GM12801 (cell line): ENCODE measurements around the gene ASGR2.

Experiments
- CTCF ChIP-seq: IDR thresholded peaks from one replicate; pipeline ENCODE4 v1.5.1; 2011; ENCODE audit warnings: control low read depth; ENCODE audit not compliant: insufficient read length; ENCODE audit errors: extremely low read depth

Gene ASGR2

DNA sequence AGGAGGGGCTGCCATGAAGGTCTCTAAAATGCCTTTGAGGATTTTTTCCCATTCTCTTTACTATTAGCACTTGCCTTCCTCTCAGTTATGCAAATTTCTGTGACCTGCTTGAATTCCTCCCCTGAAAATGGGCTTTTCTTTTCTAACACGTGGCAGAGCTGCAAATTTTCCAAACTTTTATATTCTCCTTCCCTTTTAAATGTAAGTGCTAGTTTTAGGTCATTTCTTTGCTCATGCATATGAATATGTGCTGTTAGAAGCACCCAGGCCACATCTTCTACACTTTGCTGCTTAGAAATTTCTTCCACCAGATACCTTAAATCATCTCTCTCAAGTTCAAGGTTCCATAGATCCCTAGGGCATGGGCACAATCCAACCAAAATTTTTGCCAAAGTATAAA is 46.4 kb downstream of the ASGR2 start:
- no peak for TF ChIP-seq CTCF

DNA sequence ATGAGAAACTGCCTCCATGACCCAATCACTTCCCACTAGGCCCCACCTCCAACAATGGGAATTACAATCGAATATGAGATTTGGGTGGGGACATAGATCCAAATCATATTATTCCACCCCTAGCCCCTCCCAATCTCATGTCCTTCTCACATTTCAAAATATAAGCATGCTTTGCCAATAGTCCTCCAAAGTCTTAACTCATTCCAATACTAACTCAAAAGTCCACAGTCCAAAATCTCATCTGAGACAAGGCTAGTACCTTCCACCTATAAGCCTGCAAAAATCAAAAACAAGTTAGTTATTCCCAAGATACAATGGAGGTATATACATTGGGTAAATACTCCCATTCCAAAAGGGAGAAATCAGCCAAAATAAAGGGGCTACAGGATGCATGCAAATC is 47.4 kb downstream of the ASGR2 start:
- no peak for TF ChIP-seq CTCF

DNA sequence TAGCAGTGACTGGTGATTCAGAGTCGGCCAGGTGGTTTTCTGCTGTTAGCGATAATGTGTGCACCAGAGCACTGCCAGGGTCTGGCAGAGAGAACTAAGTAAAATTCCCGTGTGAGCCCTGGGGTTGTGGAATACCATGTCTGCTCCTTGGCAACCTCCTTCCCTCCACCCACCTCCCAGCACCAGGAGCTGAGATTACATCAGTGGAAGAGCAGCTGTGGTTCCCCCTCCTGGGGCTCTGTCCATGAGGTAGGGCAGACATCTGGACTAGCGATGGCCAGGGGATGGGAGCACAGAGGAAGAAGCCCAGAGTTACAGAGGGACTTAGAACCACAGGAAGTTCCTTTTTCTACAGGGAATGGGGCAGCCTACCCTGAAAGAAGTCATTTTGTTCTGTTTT is 50.4 kb downstream of the ASGR2 start:
- TF ChIP-seq CTCF, result no peak

DNA sequence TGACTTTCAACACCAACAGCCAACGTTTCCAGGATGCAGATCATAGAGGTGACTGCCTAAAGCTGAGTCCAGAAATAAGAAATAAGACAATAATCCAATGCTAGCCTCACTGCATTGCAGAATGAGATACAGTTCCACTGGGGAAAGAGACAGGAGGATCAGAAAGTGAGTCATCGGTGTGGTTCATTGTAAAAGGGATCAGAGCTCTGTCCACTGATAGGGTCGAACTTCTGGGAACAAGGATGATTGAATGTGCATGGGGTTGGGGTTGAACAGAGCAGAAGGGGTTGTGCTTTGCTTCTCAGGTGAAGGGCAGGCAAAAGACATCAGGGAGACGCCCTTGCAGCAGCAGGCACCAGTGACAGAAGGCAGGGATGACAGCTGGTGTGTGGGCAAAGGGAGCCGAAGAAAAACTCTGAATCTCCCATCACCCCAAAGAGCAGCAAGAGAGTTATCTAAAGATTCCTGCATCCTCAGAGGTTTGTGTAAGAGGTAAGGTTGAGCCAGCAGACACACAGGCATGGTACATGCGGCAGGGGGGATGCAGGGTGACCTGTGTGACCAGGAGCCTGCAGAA is 51.0 kb downstream of the ASGR2 start:
- no peak for TF ChIP-seq CTCF

- TF ChIP-seq CTCF, result no peak
Measured at GRCh38 chr17:7060165-7060891, 54.3 kb downstream of the ASGR2 start.

- no peak for TF ChIP-seq CTCF
Measured at GRCh38 chr17:7058831-7059447, 55.7 kb downstream of the ASGR2 start.

DNA sequence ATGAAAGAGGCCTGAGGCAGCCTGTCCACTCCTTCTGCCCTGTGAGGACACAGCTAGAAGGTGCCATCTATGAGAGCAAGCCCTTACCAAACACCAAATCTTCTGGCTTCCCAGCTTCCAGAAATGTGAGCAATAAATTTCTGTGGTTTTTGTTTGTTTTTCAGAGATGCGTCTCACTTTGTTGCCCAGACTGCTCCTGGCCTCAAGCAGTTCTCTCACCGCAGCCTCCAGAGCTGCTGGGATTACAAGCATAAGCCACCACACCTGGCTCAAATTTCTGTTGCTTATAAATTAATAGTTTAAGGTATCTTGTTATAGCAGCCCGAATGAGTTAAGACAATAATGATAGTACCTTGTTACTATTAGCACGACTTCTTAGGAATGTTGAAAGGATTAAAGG is 58.2 kb downstream of the ASGR2 start:
- TF ChIP-seq CTCF, result no peak
